Activated naive CD4-positive, alpha-beta T cell (primary cell): ENCODE measurements around the gene ARID1A.

Experiments
- DNase-seq, 4 experiments: peaks; one replicate each; lab custom pipeline; 2025; lab: John Stamatoyannopoulos, UW

The ARID1A gene

DNA sequence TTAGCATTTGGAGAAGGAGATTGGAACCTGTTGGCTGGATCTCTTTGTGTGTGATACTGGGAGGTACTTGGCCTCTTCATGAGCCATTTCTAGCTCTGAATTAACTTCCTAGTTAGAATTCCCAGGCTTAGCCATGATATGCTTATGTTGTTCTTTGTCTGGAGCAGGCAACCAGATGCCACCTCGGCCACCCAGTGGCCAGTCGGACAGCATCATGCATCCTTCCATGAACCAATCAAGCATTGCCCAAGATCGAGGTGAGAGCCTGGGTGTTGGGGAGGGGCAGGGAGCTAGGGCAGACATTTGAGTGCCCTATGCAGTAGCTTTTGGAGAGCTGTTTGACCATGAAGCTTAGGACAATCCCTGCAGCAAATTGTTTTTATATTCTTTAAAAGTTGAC is 65.4 kb downstream of the ARID1A start:
- DNase-seq = no peak

DNA sequence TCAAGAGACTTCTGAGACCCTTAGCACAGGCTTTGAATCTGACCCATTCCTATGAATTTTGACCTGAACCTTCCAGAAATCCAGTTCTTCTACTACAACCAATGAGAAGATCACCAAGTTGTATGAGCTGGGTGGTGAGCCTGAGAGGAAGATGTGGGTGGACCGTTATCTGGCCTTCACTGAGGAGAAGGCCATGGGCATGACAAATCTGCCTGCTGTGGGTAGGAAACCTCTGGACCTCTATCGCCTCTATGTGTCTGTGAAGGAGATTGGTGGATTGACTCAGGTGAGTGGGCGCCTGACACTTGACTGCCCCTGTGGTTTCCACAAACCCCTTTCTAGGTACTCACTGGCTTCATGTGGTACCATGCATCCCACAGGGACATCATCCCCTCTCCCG is 71.9 kb downstream of the ARID1A start:
- DNase-seq = no peak

DNA sequence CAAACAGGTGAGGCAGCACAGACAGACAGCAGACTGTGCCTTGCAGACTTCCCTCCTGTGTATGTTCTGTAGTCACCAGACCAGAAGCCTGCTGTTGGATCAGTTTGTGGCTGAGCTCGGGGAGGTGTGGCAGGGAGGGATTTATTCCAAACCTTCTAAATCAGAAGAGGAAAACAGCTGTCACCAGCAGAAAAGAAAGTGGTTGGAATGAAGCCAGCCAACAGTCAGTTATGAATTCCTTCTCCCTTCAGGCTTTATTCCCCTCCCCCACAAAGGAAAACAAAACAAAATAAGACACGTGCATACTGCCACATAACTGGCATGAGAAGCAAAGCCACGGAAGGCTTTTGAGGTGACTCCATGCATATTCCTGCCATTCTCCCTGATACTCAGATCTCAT is 72.9 kb downstream of the ARID1A start:
- no peak for DNase-seq

GRCh38 chr1:26771285-26771642 is 75.4 kb downstream of the ARID1A start:
- DNase-seq = no peak

DNA sequence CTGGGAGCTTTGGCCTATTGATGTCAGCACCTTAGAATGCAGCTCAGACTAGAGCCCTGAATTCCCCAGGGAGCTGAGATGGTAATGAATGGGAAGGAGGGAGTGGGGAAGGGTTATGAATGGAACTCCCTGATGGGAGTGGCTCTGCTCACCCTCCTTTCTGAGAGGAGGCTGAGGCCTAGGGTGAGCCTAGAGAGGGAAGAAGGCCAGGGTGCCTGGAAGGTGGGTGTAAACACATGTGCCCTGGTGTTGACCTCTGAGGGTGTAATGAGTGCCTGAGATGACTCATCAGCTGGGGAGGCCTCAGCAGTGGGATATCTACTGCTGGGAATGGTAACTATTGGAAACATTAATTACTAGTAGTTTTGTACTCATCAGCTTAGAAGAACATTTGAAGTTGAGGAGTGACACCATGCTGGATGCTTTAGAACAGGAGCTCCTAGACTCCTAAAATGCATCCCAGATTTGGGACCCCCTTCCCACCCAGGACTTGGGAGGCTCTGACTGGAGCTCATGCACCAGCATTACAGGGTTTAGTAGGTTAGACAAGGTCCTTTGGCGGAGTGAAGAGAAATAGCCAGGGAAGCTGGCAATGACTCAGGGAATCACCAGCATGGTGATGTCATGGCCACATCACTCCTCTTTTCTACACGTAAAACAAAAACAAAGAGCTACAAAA is 76.0 kb downstream of the ARID1A start:
- no peak for DNase-seq

GRCh38 chr1:26772687-26773086 is 76.9 kb downstream of the ARID1A start:
- DNase-seq = no peak

DNA sequence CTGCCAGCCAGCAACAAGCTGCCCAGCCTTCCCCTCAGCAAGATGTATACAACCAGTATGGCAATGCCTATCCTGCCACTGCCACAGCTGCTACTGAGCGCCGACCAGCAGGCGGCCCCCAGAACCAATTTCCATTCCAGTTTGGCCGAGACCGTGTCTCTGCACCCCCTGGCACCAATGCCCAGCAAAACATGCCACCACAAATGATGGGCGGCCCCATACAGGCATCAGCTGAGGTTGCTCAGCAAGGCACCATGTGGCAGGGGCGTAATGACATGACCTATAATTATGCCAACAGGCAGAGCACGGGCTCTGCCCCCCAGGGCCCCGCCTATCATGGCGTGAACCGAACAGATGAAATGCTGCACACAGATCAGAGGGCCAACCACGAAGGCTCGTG is 78.6 kb downstream of the ARID1A start:
- no peak for DNase-seq

DNA sequence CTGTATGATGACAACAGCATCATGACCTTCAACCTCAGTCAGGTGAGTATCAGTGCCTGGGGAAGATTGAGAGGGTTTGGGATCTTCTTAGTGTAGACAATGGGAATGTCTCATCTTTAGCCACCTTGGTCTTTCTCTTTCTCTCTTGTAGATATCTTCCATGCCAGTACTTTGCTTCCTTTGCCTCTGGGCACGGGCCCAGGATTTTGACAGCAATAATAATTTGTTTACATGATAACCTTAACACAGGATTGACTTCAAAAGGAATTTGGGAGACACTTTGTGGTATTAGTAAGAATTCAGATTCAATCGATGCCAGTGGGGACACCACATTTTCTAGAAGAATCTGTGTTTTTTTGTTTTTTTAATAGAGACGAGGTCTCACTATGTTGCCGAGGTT is 79.9 kb downstream of the ARID1A start:
- no peak for DNase-seq

DNA sequence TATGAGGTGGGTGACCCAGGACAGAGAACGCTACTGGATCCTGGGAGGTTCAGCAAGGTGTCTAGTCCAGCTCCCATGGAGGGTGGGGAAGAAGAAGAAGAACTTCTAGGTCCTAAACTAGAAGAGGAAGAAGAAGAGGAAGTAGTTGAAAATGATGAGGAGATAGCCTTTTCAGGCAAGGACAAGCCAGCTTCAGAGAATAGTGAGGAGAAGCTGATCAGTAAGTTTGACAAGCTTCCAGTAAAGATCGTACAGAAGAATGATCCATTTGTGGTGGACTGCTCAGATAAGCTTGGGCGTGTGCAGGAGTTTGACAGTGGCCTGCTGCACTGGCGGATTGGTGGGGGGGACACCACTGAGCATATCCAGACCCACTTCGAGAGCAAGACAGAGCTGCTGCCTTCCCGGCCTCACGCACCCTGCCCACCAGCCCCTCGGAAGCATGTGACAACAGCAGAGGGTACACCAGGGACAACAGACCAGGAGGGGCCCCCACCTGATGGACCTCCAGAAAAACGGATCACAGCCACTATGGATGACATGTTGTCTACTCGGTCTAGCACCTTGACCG is 83.4 kb downstream of the ARID1A start:
- no peak for DNase-seq

DNA sequence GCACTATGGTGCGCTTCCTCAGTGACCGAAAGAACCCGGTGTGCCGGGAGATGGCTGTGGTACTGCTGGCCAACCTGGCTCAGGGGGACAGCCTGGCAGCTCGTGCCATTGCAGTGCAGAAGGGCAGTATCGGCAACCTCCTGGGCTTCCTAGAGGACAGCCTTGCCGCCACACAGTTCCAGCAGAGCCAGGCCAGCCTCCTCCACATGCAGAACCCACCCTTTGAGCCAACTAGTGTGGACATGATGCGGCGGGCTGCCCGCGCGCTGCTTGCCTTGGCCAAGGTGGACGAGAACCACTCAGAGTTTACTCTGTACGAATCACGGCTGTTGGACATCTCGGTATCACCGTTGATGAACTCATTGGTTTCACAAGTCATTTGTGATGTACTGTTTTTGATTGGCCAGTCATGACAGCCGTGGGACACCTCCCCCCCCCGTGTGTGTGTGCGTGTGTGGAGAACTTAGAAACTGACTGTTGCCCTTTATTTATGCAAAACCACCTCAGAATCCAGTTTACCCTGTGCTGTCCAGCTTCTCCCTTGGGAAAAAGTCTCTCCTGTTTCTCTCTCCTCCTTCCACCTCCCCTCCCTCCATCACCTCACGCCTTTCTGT is 84.6 kb downstream of the ARID1A start:
- DNase-seq = no peak

DNA sequence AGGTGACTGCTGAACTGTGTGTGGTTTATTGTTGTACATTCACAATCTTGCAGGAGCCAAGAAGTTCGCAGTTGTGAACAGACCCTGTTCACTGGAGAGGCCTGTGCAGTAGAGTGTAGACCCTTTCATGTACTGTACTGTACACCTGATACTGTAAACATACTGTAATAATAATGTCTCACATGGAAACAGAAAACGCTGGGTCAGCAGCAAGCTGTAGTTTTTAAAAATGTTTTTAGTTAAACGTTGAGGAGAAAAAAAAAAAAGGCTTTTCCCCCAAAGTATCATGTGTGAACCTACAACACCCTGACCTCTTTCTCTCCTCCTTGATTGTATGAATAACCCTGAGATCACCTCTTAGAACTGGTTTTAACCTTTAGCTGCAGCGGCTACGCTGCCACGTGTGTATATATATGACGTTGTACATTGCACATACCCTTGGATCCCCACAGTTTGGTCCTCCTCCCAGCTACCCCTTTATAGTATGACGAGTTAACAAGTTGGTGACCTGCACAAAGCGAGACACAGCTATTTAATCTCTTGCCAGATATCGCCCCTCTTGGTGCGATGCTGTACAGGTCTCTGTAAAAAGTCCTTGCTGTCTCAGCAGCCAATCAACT is 85.5 kb downstream of the ARID1A start:
- DNase-seq = no peak

- DNase-seq = no peak
These were observed 86.9 kb downstream of the ARID1A start for GRCh38 chr1:26782521-26783212.

- no peak for DNase-seq
These were observed 87.8 kb downstream of the ARID1A start for GRCh38 chr1:26783646-26784022.

DNA sequence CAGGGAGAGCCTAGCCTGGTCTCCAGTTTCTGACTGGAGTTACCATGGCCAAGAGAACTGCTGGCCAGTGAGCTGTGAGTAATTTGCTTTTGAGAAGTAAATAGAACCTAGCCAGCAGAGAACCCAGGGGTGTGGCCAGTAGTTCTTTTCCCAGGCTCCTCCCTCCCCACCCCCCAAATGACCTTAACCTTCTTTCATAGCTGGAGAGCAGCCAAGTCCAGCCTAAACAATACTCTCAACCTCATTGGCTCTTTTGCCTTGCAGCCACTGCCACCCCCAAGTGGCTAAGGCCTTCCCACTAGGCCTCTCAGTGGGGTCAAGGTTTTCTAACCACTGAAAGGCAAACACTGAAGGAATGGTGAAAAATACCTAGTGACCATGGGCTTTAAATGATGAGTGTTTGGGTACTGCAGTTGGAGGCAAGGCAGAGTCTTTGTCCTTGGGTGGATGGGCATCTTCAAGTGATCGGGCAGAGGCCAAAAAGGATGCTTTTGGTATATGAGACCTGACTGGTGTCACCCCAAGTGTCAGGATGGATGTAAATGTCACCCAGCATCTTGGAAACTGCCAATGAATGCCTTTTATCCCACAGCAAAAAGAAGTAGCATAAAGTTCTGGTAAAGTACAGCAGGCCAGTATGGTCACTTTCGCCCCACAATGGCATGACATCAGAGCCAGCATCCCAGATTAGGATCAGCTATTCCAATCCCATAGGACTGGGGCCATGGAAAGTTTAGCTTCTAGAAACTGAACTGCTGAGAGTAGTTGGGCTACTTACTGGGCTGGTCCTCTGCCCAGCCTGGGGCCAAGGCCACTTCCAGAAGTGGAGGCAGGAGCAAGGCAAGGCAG is 88.4 kb downstream of the ARID1A start:
- no peak for DNase-seq

DNA sequence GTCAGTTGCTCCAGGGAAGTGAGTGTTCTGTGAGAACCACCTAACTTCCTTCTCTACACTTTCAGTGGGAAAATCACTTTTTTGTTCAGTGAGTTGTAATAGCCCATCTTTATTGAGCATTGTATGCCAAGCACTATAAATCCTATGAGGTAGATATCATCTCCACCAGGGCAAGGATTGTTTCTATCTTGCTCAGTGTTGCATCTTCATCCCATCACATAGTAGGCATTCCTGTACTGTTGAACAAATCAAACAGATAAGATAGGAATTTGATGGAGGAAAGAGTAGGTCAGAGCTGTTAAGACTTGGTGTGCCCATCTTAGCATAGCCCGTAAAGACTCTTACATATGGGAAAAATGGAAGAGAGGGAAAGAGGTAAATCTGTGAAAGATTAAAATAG is 89.1 kb downstream of the ARID1A start:
- DNase-seq = no peak

DNA sequence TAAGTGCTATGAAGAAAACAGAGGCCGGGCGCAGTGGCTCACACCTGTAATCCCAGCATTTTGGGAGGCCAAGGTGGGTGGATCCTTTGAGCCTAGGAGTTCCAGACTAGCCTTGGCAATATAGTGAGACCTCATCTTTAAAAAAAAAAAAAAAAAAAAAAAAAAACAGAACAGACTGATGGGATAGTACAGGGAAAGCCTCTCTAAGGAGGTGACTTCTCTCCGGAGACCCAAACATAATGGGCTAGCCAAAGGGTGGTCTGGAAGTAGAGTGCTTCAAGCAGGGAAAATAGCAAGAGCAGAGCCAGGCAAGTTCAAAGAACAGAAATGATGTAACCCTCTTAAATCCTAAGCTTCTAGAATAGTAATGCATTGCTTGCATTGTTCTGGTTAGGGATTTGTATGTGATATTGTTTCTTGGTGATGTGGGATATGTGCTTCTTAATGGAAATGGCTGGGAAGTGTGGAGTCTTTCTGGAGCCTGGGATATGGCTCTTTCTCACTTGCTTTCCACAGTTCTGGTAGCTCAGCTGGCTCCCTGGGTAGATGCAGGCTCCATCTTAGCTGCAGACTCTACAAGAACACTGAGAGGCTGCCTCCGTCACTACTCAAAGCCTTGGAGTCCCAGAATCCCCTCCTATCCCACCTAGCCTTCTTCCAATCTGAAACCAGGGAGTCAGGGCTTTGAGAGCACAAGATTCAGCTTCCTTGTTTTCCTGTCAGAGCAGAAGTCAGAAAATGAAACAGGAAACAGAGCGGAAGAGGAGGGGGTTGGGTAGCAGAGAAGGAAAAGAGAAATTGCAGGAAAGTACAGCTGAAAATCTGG is 90.0 kb downstream of the ARID1A start:
- DNase-seq = no peak

DNA sequence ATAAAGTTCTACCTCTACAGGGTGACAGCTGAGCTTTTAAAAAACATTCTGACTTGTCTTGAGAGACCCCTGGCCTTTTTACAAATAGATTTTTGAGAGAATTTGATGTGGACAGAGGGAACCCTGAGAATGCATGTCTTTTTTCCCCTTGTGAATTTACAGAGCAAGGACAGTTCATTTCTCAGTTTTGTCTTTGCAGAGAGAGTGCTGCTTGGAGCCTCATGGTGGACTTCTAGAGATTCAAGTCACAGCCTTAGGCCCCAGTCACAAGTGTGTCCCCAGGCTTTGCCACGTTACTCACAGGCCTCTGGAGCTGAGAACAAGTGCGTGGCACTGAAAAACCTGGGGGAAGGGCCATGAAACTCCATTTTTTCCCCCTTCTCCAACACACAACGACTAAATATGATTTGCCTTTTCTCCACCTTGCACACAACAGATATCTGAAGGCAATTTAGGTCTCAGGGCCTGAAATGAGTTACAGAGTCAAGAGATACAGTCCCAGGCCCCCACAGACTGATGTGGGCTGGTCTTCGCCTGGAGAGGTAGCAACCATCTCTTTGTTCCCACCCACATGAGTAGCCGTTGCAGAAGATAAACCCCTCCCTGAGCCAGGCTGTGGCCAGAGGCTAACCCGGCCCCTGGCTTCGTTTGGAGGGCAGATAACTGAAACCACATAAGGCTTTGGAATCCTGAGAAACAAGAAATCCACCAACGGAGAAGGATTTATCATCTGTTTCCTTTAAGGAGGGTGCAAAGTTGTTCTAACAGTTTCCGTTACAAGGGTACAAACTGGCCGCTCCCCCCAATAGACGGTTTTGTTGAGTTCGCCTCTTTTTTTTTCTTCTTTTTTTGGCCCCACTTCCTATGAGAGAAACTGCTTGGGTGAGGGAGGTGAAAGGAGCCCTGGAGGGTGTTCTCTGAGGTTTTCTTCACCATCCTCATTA is 90.9 kb downstream of the ARID1A start:
- DNase-seq = peak in 2 of 4 experiments; percentile 10 to 16

DNA sequence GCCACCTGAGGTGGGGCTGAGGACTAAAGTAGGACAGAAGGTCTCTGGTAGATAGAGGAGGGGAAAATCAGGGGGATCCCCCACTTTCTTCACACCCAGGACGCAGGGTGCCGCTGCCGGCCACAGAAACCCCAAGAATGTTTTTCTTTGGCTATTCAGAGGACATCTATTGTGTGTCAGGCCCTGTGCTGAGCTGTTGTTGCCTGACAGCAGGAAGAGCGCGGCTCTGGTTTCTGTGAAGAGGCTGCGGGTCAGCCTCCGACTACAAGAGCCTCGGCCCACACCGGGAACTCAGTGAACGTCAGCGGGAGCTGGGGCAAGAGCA is 91.5 kb downstream of the ARID1A start:
- peak in 1 of 4 experiments; percentile 59 for DNase-seq

- peak; percentile 76 to 87 (median 80) for DNase-seq
These were observed 92.1 kb downstream of the ARID1A start, which contains the start of gene PIGV for GRCh38 chr1:26787706-26788514. PIGV (plus strand) TSS chr1:26787950; CDS start chr1:26790816, 2,866 bp downstream.
